ENCODE measurements around the gene MIGA2.

The MIGA2 gene

DNA sequence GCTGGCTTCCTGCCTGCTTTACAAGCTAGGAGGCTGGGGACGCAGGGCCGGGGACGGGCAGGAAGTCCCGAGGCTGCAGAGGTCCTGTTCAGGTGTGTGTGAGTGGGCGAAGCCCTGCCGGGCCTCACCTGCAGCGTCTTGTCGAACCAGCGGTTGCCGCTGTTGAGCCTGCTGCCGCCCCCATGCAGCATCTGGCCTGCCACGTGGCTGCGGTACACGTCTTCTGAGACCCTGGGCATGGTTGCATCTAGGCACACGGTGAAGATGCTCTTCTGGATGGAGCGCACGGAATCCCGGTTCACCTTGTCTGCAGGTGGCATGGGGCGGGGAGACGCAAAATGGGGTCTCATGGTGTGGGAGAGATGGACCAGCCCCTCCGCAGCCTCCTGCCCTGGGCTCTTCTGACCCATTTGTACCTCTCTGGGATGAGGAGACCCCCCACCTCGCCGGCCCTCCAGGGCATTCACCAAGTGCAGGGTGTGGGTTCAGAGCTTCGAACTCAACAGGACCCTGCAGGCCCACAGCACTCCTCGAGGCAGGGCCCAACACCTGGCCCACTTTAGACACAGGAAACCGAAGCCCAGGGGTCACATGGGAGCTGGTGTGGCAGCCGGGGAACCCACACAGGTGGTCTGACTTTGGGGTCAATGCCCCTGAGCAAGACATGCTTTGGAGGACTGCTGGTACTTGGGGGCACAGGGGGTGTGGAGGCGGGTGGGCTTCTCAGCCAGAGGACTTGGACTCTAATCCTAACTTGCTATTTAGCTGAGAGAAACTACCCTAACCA, 64.2 kb downstream of the MIGA2 start:
- no peak overlapping the region for H3K27ac ChIP-seq
- TF ChIP-seq, protein P1, sequence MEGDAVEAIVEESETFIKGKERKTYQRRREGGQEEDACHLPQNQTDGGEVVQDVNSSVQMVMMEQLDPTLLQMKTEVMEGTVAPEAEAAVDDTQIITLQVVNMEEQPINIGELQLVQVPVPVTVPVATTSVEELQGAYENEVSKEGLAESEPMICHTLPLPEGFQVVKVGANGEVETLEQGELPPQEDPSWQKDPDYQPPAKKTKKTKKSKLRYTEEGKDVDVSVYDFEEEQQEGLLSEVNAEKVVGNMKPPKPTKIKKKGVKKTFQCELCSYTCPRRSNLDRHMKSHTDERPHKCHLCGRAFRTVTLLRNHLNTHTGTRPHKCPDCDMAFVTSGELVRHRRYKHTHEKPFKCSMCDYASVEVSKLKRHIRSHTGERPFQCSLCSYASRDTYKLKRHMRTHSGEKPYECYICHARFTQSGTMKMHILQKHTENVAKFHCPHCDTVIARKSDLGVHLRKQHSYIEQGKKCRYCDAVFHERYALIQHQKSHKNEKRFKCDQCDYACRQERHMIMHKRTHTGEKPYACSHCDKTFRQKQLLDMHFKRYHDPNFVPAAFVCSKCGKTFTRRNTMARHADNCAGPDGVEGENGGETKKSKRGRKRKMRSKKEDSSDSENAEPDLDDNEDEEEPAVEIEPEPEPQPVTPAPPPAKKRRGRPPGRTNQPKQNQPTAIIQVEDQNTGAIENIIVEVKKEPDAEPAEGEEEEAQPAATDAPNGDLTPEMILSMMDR (conservative IDR thresholded peaks at IDR 0.05): no peak

DNA sequence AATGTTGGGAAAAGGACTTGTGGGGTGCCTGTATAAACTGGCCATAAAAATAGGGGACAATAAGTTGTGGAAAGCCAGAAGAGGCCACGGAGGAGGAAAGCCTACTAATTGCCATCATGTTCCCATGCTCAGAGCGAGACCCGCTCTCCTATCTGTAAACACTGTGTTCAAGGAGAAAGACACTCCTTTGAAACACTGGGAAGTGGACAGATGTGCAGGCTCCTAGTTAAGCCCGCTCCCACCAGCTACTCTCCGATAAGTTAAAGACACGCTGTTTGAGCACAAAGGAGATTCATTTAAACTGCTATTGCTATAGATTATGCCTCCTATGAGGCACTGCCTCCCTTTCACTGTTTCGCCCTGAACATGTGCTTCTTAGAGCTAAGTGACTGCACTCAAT, 64.9 kb downstream of the MIGA2 start:
- H3K27ac ChIP-seq: no peak overlapping the region
- TF ChIP-seq, protein P1 (conservative IDR thresholded peaks at IDR 0.05): no peak

DNA sequence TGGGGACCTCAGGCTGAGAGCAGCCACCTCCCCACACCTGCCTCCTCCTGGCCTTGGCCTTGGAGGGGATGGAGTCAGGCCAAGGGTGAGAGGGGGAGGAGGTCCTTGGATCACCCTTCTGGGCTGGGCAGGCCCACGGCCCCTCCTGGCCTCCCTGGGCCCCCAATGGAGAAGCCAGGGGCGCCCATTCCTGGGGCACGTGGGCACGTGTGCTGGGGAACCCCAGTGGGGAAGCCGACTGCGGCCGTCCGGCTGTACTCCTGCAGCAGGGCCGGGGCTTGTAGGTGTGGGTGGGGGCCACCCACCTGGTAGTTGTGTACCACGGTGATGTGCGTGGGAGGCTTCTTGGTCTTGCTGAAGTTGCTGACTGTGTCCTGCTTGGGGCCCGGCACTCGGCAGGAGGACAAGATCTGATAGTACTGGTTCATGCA, 65.7 kb downstream of the MIGA2 start:
- no peak overlapping the region for H3K27ac ChIP-seq
- TF ChIP-seq, protein P1 (conservative IDR thresholded peaks at IDR 0.05): no peak

DNA sequence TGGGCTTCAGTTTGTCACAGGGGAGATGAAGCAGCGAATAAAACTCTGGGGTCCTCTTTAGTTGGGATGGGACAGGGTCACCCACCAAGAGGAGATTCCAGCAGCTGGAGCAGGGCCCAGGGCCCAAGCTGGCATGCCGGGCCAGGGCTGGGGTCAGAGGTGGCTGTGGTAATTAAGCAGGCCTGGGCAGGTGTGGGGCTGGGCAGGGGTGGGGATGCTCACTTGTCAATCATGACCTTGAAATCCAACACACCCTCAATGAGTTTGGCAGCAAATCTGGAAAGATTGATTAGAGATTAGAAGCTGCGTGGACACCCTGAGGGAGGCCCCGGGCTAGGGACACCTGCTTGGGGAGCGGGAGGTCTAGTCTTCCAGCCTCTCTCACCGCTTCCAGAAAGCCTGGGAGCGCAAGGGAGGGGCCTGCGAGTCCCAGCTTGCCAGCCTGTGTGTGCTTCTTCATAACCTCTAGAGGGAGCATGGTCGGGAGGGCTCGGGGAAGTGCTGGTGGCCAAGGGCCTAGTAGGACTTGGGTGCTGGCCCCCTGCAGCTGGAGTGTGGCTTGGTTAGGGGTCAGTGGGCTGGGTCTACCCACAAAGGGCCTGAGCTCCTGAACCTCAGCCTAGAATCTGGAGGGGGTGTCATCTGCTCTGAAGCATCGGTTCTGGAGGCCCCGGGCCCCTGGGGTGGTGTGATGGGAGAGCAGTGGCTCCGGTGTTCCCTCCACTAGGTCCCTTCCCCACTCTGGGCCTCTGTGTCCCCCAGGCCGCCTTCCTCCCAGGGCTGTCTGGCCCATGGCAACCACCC, 66.6 kb downstream of the MIGA2 start:
- no peak overlapping the region for H3K27ac ChIP-seq
- TF ChIP-seq, protein P1 (conservative IDR thresholded peaks at IDR 0.05): peak; percentile 65

DNA sequence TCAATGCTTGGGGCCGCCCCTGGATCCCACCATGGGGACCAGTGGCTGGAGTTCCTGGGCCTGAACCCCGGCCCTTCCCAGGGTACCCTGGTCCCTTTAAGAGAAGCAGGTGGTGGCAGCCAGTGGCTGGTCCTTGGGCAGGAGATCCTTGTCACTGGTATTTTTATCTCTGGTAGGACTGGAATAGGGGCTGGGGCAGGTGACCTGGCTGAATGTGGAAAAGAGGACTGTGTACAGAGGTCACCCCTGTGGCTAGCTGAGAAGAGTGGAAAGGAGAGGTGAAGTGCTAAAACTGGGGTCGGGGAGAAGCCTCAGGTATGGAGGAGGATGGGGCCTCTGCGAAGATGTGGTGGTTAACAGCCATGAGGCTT, 67.2 kb downstream of the MIGA2 start:
- H3K27ac ChIP-seq: no peak overlapping the region
- TF ChIP-seq, protein P1 (conservative IDR thresholded peaks at IDR 0.05): no peak

DNA sequence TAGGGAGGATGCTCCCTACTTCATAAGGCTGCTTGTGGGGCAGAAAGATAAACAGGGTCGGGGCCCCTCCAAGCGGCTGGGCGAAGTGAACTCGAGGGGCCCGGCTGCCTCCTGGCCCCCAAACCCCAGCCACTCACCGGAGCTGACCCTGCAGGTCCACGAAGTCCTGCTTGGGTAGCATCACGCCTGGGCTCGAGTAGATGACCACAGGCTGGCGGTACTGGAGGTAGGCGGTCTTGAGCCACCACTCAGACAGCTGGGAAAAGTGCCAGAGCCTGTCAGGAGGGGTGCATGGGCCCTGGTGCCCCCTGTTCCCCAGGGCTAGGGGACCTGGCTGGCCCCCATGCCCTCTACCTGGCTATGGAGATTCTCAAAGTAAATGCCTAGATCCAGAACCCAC, 67.6 kb downstream of the MIGA2 start:
- TF ChIP-seq, protein P1 (conservative IDR thresholded peaks at IDR 0.05): no peak

DNA sequence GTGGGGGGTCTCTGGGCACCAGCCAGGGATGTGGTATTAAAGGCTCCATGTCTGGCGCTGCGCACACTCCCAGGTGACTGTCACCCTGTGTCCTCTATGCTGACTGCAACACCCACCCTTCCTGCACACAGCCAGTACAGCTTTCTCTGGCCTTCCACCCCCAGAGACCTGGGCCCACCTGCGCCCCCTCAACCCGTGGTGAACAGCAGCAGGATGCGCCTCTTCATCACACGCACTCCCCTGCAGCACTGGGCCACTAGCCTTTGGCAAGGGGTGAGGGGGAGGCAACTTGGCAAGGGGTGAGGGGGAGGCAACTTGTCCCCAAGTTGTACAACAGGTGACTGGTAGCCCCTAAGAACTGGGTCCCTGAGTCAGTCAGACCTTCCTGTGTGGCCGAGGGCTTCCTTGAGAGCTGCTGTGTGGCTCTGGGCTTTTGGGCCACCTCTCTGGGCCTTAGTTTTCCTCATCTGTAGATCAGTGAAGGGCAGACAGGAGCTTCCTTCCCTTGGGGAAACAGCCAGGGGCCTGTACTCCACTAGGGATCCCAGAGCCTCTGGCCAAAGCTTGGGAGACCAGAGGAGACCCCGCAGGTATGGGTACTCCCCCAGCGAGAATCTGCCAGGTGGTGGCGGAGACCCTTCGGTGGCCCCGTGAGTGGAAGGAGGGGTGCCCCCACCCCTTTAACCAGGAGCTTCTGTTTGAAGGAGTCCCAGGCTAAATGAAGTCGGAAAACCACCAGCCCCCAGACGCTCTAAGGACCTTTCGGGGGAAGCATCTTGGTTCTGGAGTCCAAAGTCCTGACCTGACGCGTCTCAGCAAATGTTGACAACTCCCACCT, 69.7 kb downstream of the MIGA2 start:
- H3K27ac ChIP-seq: no peak overlapping the region
- TF ChIP-seq, protein P1 (conservative IDR thresholded peaks at IDR 0.05): no peak

More for the DNA sequence above, 67.6 kb downstream of the MIGA2 start:
- no peak overlapping the region for H3K27ac ChIP-seq
